CD4-positive, alpha-beta T cell (primary cell): ENCODE data around the gene STRBP. TPM values are rescaled to one million over a fixed set of nuclear protein-coding genes. Genes with fewer than 3 reads are reported as not detected.
A peak's percentile ranks its signal among the peaks of the same experiment; 100 is the strongest.

Experiments used
- ATAC-seq: fragments of 200-7000 bp; cut with Tn5 transposase; one replicate; pipeline ENCODE4 v1.10.0; 2022; ENCODE audit warnings: mild to moderate bottlenecking; ENCODE audit not compliant: poor library complexity
- CTCF ChIA-PET: fragments of 350-600 bp; sonication (Branson Sonifier 250); formaldehyde crosslinking; loops from one replicate; lab custom pipeline; 2021; ENCODE audit warnings: antibody characterized with exemption, inconsistent platforms; lab: Charles Lee
- POLR2A ChIA-PET: fragments of 350-600 bp; sonication (Branson Sonifier 250); formaldehyde crosslinking; loops from one replicate; lab custom pipeline; 2021; ENCODE audit warnings: antibody characterized with exemption, inconsistent platforms; lab: Charles Lee
- DNase-seq, 14 experiments: peaks; one replicate each; pipeline ENCODE4 v3.0.0-alpha.2; 2013 to 2020; ENCODE audit warnings: mixed read lengths in 2 of 14
- H3K27ac ChIP-seq, 2 donors: one replicate each; pipeline versions ENCODE4 v1.5.1 to v1.7.0; 2013; ENCODE audit warnings: low read length in 2 of 2, low read depth in 1 of 2, mild to moderate bottlenecking in 1 of 2
- H3K27me3 ChIP-seq, 2 experiments: 1 replicate in 1 of 2; 2 replicates in 1 of 2; pipeline versions ENCODE4 v1.6.1 to v1.7.0; 2013; ENCODE audit warnings: low read length in 2 of 2, control low read depth in 1 of 2, mild to moderate bottlenecking in 1 of 2, moderate library complexity in 1 of 2; ENCODE audit not compliant: insufficient read depth in 2 of 2, control insufficient read depth in 1 of 2
- H3K36me3 ChIP-seq: one replicate; pipeline ENCODE4 v1.6.1; 2013; ENCODE audit warnings: low read length, control low read depth; ENCODE audit not compliant: insufficient read depth
- H3K4me1 ChIP-seq: one replicate; pipeline ENCODE4 v1.6.1; 2013; ENCODE audit warnings: low read length, control low read depth; ENCODE audit not compliant: insufficient read depth
- H3K4me3 ChIP-seq: one replicate; pipeline ENCODE4 v1.5.1; 2013; ENCODE audit warnings: mild to moderate bottlenecking, low read length, moderate library complexity
- H3K9me3 ChIP-seq, 2 experiments: 1 replicate in 1 of 2; 2 replicates in 1 of 2; pipeline versions ENCODE4 v1.6.1 to v1.7.0; 2013; ENCODE audit warnings: low read length in 2 of 2, mild to moderate bottlenecking in 2 of 2, control low read depth in 1 of 2, moderate library complexity in 1 of 2; ENCODE audit not compliant: control insufficient read depth in 1 of 2, insufficient read depth in 1 of 2
- H3K27ac Mint-ChIP-seq: one replicate; pipeline ENCODE4 v1.8.0; 2020; ENCODE audit warnings: mixed read lengths
- H3K27me3 Mint-ChIP-seq: one replicate; pipeline ENCODE4 v1.8.0; 2021; ENCODE audit warnings: mixed read lengths
- H3K36me3 Mint-ChIP-seq: one replicate; pipeline ENCODE4 v1.8.0; 2021; ENCODE audit warnings: low read depth, mixed read lengths
- H3K4me1 Mint-ChIP-seq: one replicate; pipeline ENCODE4 v1.8.0; 2021; ENCODE audit warnings: low read depth, mixed read lengths
- H3K4me3 Mint-ChIP-seq: one replicate; pipeline ENCODE4 v1.8.0; 2020; ENCODE audit warnings: mild to moderate bottlenecking, mixed read lengths
- H3K9me3 Mint-ChIP-seq: one replicate; pipeline ENCODE4 v1.8.0; 2020; ENCODE audit warnings: mixed read lengths
- intact Hi-C, 2 experiments: fragments of 100-400 bp; cut with DNase I in 1 of 2; cut with micrococcal nuclease in 1 of 2; formaldehyde crosslinking; loops; one replicate each; pipeline versions ENCODE4 v1.15.1 to v1.9.0; 2023 to 2025; cut with DNase I, micrococcal nuclease
- total RNA-seq, 174 experiments: library from RNA in 2 of 174; stranded (reverse) in 2 of 174; gene quantifications; one replicate each; pipeline ENCODE4 v1.2.3 and lab custom pipeline; 2021 to 2026
- TF ChIP-seq, protein P1 (sequence below): fragments of 200-600 bp; IDR thresholded peaks from one replicate; pipeline ENCODE4 v1.8.0; 2022; ENCODE audit warnings: antibody characterized with exemption, mild to moderate bottlenecking

Gene STRBP
- total RNA-seq, 2 experiments from 2014 or later = 10.9 to 12.0 TPM

DNA sequence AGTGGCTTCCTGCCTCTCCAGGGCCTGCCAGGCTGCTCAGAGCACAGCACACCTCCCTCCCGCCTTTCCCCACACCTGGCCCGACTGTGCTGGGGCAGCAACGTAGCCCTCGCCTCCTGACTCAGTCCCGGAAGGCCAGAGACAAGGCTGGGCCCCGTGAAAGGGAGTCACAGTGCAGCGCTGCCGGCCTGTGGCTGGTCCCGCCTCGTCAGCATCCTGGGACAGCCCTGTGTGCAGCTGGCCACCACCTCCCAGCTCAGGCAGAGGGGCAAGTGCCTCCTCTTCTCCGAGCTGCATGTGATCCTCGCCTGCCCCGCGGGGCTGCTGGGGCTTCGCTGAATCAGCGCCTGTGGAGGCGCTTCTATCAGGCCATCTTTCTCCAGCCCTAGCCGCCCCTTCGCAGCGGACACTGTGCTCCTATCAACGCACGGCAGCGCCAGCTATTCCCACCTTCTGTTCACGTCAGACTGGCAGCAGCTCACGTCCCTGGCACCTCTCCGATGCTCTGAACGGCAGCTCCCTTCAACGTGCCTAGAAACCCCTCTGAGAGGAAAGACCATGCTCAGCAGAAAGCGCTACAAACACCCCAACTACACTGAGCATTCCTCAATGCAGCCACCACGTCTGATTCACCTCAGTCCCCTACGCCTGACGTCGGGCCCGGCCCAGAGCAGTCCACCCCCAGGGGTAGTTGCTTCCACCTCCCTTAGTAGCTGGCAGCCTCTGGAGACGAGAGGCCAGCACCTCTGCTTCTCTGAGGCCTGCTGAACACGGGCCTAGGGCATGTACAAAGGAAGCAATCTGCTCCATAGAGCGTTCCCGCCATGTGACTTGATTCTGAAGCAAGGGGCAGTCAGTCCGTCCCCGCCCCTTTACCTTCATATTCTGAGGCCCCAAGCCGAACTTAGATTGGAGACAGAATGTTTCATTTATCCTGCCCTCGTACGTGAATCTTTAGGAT lies 156.1 kb downstream of the STRBP start:
- Mint-ChIP-seq H3K27ac (peak overlapping the region; percentile 79), H3K27me3 (no peaks in the 10 kb centered on the region), H3K9me3 (no peaks in the 10 kb centered on the region), H3K36me3 (peaks cover 27% of the 10 kb centered on the region), H3K4me1 (peaks cover 28% of the 10 kb centered on the region), H3K4me3 (no peak overlapping the region)
- H3K36me3 ChIP-seq = peaks cover 27% of the 10 kb centered on the region
- no peak overlapping the region for H3K4me3 ChIP-seq
- CTCF ChIA-PET = no interaction called here
- DNase-seq (peak in 4 of 14 experiments; percentile 2 to 18 (median 9)), ATAC-seq (peak; percentile 62)
- intact Hi-C loops = no loop called here
- TF ChIP-seq, protein P1, sequence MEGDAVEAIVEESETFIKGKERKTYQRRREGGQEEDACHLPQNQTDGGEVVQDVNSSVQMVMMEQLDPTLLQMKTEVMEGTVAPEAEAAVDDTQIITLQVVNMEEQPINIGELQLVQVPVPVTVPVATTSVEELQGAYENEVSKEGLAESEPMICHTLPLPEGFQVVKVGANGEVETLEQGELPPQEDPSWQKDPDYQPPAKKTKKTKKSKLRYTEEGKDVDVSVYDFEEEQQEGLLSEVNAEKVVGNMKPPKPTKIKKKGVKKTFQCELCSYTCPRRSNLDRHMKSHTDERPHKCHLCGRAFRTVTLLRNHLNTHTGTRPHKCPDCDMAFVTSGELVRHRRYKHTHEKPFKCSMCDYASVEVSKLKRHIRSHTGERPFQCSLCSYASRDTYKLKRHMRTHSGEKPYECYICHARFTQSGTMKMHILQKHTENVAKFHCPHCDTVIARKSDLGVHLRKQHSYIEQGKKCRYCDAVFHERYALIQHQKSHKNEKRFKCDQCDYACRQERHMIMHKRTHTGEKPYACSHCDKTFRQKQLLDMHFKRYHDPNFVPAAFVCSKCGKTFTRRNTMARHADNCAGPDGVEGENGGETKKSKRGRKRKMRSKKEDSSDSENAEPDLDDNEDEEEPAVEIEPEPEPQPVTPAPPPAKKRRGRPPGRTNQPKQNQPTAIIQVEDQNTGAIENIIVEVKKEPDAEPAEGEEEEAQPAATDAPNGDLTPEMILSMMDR = no peak
- H3K27me3 ChIP-seq = no peaks in the 10 kb centered on the region
- no peaks in the 10 kb centered on the region for H3K9me3 ChIP-seq
- POLR2A ChIA-PET = interaction anchor here (1.1 kb wide), 1 partner anchor 18 kb away, joined by 3 read pairs; no protein-coding TSS in a partner anchor
- peak overlapping the region in 1 of 2 donors; percentile 61 for H3K27ac ChIP-seq
- peaks cover 20% of the 10 kb centered on the region for H3K4me1 ChIP-seq

DNA sequence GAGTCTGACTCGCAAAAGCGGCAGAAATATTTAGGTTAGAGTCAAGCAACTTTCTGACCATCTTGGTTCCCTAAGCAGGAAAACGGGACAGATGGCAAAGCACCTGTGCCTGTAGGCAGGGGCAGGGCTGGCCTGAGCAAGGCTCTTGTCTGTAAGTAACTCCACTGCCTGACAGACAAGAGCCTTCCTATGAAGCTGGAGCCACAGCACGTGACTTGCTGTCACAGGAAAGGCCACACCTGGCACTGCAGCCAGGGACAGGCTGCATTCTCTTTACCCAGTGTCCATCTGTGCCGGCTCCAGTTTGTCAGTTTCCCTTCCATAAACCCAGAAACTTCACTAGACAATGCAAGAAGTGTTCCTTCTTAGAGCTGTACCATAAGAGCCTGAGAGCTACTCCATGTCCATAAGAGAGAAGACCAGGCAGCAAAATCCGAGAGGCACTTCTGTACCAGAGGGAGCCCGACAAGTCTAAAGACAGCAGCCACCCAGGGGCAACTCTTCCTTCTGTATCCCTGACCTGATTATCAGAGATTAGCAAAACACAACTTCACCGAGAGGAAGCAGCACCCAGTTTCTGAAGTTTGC lies 156.9 kb downstream of the STRBP start:
- H3K4me3 ChIP-seq = no peak overlapping the region
- POLR2A ChIA-PET = interaction anchor here (1.1 kb wide), 1 partner anchor 17 kb away, joined by 3 read pairs; no protein-coding TSS in a partner anchor
- no peak for ATAC-seq
- H3K27me3 ChIP-seq = no peaks in the 10 kb centered on the region
- CTCF ChIA-PET = no interaction called here
- DNase-seq = peak in 2 of 14 experiments; percentile 5 to 13
- TF ChIP-seq, protein P1 = no peak
- H3K36me3 ChIP-seq = peaks cover 27% of the 10 kb centered on the region
- H3K36me3 Mint-ChIP-seq = peaks cover 35% of the 10 kb centered on the region
- H3K27me3 Mint-ChIP-seq = no peaks in the 10 kb centered on the region
- intact Hi-C loops = no loop called here
- no peak overlapping the region for H3K4me3 Mint-ChIP-seq
- H3K4me1 ChIP-seq = peaks cover 20% of the 10 kb centered on the region
- peak overlapping the region in 1 of 2 donors; percentile 61 for H3K27ac ChIP-seq
- peaks cover 28% of the 10 kb centered on the region for H3K4me1 Mint-ChIP-seq
- H3K27ac Mint-ChIP-seq = peak overlapping the region; percentile 79
- H3K9me3 Mint-ChIP-seq = no peaks in the 10 kb centered on the region
- H3K9me3 ChIP-seq = no peaks in the 10 kb centered on the region

DNA sequence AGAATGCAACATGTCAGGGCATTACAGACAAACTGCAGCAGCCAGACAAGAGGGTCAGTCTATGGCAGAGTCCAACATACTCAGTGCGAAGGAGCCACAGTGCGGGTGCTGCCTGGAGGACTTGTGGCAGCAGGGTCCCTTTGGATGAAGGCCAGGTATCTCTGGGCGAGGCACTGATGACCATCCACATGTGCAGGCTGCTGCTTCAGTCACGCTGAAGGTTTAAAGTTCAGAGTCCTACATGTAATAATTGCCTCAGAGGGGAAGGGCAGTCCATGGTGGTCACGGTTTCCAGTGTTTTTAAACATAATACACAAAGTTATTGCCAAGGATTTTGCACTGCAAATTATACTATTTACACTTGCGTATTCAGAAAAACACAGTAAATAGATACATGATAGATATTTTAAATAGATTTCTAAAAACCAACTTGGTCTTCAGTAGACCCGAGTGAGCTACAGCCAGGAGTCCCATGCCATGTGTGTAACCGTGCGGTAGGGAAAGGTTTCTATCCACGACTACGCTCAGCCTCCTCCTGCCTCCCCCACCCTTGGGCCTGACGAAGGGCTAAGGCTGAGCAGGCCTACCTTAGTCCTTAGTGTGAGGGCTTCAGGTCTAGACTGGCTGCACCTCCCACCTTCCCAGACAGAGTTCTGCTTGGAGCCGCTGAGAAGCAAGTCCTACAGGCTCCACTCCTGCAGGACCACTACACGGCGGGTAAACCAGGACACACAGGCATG lies 158.7 kb downstream of the STRBP start:
- no peak overlapping the region for H3K4me3 Mint-ChIP-seq
- H3K36me3 Mint-ChIP-seq = peaks cover 34% of the 10 kb centered on the region
- no peak overlapping the region for H3K27ac Mint-ChIP-seq
- Histone ChIP-seq H3K4me1 (peaks cover 20% of the 10 kb centered on the region), H3K4me3 (no peak overlapping the region), H3K9me3 (no peaks in the 10 kb centered on the region), H3K36me3 (peaks cover 24% of the 10 kb centered on the region), H3K27me3 (no peaks in the 10 kb centered on the region), H3K27ac (no peak overlapping the region)
- no peak for ATAC-seq
- no peaks in the 10 kb centered on the region for H3K27me3 Mint-ChIP-seq
- ChIA-PET CTCF (no interaction called here), POLR2A (no interaction called here)
- TF ChIP-seq, protein P1 = no peak
- DNase-seq = no peak
- intact Hi-C loops = no loop called here
- H3K9me3 Mint-ChIP-seq = no peaks in the 10 kb centered on the region
- peaks cover 28% of the 10 kb centered on the region for H3K4me1 Mint-ChIP-seq
